HG02763 (cell line): ENCODE data around the gene MAPK9.

ENCODE experiments used
- ATAC-seq: cut with Tn5 transposase; IDR thresholded peaks from one replicate; pipeline ENCODE4 v1.9.1; 2021; ENCODE audit warnings: mild to moderate bottlenecking, moderate library complexity; ENCODE audit not compliant: unreplicated experiment

Gene MAPK9

DNA sequence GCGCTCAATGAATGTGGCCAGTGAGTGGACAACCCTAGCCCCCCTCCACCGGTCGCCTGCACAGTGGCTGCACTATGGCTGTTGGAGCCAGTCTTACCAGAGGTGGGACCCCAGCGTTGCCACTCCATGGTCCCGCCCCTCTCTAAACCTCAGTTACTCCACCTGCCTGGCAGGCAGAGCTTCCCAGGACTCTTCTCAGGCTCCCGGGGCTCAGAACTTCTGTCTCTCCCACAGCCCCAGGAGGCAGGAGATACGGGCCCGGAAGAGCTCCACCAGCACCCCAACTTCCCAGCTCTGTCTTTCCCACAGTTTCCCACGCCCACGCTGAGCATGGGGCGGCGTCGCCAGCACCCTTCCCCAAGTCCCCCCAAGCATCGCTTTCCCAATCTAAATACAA, 83.8 kb downstream of the MAPK9 start:
- ATAC-seq = no peak

DNA sequence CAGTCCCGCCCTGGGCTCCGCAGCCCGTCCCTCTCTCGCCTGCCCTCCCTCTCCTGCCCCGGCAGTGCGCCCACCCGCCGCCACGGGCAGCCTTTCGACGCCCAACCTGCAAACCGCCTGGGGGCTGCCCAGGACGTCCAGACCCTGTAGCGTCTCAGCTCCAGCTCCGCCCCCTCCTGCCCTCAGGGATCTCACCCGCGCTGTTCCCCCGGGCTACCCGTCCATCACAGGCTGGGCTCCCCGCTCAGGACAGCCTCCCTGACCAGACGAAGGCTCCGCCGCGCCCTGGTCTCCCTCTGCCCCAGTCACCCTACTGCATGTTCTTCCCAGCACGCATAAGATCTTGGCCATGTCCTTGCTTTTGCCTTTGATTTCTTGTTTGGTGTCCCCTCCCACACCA, 84.3 kb downstream of the MAPK9 start:
- ATAC-seq = no peak

GRCh38 chr5:180206993-180207392, 84.9 kb downstream of the MAPK9 start:
- no peak for ATAC-seq

DNA sequence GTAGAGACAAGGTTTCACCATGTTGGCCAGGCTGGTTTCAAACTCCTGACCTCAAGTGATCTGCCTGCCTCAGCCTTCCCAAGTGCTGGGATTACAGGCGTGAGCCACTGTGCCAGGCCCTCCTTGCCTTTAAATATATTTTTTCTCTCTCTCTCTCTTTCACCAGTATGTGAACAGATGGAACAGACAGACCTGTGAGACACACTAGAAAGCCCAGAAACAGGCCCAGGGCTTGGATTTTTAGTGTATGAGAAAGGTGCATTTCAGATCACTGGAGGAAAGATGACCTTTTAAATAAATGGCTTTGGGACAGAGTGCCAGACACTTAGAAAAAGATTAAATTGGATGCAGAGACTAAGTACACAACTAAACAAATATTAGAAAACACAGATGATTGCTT, 86.0 kb downstream of the MAPK9 start:
- no peak for ATAC-seq

- no peak for ATAC-seq
Measured at GRCh38 chr5:180204276-180204819, 87.5 kb downstream of the MAPK9 start.

DNA sequence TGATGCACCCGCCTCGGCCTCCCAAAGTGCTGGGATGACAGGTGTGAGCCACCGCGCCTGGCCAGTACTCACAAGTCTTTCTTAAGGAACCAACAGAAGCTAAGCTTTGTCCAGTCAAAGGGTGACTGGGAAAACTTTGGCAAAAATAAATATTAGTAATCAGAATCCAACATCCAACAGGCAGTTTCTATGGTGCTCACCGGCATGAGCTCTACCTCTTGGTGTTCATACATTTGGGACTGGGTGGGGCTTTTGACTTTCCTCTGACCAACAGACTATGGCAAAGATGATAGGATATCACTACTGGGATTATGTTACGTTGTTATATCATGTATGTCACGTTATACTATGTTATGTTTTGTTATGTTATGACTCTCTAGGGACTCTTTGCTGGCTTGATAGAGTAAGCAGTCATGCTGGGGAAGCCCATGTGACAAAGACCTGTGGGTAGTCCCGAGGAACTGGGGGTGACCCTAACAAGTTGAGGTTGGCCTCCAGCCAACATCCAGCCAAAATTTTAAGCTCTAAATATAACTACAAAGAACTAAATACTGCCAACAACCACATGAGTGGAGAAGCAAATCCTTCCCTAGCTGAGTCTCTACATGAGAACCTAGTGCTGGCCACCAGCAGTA, 88.8 kb downstream of the MAPK9 start:
- no peak for ATAC-seq

DNA sequence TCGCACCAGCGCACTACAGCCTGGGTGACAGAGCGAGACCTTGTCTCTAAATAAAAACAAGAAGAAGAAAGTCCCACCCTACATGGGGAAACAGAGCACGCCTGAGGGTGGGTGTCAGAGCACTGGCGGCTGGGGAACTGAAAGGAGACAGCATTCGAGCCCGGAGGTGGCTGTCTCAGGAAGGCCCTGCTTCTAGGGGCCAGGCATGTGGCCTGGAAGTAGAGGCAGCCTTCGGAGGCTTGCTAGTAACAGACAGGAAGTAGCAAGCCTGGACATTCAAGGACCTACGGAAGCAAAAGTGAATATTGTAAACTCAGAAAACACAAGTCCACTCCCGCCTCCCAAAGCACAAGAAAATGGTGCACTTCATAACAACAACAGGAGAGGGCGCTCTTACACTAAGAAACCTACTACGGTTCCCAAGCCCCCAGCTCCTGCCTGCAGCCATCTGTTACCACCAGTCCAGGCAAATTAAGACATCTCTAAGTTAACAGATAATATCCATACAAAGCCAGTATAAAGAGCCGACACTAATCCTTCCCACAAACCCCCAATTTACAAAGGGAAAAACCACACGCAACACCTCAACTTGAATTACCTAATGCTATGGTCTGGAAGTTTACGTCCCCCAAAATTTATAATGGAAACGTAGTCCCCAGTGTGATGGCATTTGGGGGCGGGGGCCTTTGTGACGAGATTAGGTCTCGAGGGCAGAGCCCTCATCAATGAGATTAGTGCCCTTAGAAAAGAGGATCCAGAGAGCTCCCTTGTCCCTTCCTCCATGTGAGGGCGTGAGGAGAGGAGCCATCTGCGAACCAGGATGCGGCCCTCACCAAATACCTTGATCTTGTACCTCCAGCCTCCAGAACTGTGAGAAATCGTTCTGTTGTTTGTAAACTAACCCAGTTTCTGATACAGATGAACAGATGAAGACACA, 90.6 kb downstream of the MAPK9 start:
- ATAC-seq = no peak

DNA sequence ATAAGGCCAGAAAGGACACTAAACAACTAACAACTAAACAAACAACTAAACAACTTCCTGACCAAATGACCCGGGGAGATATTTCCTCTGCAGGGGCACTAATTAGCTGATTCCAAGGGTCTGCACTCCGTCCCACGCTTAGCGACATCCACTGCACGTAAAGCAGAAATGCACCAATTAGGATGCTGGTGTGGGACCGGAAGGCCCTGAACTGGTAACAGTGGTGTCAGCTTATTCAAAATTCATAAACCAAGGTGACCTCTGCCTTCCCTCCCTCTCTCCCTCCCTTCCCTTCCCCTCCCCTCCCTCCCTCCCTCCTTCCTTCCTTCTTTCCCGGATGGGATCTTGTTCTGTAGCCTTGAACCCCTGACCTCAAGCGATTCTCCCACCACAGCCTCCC, 92.5 kb downstream of the MAPK9 start:
- ATAC-seq = no peak

- ATAC-seq = no peak
Measured at GRCh38 chr5:180198208-180198607, 93.7 kb downstream of the MAPK9 start.

DNA sequence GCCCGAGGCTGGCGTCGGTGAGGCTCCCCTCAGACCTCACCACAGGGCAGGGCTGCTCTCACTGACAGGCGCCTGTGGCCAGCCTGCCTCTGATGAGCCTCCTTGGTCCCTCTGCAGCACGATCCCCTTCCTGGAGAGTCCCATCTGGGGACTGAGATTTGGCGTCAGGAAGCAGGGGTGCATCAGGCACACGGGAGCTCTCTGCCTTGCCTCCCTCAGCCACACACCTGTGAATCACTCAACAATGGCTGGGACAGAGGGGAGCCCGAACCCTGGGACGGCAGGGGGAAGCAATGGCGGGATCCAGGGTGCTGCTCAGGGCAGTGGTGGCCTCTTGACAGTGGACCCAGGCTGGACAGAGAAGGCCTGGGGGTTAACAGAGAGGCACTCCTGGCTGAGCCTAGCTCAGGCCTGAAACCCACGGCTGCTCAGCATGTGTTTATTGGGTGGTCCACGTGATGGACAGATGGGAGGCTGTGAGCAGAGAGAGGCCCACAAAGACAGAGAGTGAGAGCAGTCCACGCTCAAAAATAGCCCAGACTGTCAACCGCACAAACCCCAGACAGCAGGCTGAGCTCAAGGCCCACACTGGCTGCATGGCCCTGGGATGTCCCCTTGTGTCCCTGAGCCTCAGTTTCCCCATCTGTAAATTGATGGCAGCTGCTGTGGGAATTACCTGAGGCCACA, 94.7 kb downstream of the MAPK9 start:
- ATAC-seq = no peak

- no peak for ATAC-seq
Measured at GRCh38 chr5:180194410-180195345, 97.2 kb downstream of the MAPK9 start.

DNA sequence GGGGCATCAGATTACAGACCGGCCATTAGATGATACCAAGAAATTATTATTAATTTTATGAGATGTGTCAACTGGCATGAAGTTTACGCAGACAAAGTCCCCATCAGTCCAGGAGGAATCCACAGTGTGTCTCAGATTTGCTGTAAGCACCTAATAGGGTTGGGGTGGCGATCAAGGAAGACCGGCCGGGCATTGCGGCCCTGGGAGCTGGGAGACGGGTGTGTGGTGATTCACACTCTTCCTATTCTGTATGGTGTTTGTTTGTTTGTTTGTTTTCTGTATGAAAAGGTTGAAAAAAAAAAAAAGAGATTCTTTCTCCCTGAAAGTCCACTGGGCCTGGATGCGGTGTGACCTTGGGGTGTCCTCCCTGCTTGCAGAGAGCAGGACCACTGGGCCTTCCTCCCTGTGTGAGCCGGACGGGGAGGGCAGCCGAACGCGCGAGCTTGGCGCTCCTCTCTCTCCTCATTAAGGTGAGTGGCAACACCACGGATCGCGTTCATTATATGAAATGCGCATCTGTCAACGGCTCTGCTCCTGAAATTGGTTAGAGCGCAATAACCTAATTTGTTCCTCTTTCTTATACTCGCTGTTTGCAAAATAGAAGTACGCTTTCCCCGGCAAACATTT, 98.0 kb downstream of the MAPK9 start:
- no peak for ATAC-seq

DNA sequence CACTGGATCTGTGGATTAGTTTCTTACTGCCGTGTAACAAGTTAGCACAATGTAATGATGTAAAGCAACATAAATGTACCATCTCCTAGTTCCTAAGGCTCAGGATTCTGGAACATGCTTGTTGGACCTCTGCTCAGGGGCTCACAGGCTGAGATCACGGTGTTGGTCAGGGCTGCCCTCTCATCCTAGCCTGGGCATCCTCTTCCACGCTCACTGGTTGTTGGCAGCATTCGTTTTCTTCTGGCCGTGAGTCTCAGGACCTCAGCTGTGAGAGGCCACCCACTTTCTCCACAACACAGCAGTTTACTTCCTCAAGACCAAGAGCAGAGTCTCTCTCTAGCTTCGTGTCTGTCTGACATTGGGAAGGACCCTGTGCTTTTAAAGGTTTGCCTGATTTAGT, 100.2 kb downstream of the MAPK9 start:
- ATAC-seq = no peak

GRCh38 chr5:180187767-180188166, 104.1 kb downstream of the MAPK9 start:
- ATAC-seq = no peak
